Keratinocyte (primary cell): Measurements from ENCODE around the gene GPX4. TPM values are rescaled to one million over a fixed set of nuclear protein-coding genes. Genes with fewer than 3 reads are reported as not detected.

Source experiments
- DNase-seq: peaks from one replicate; pipeline ENCODE4 v3.0.0-alpha.2; 2011; ENCODE audit warnings: low read depth, missing footprints, low spot score
- FAIRE-seq: peaks from 2 replicates; lab custom pipeline; 2011; peaks lifted over from hg19 to GRCh38; lab: Jason Lieb, UNC
- H2AFZ ChIP-seq: 2 replicates; pipeline ENCODE4 v1.6.0; 2012; ENCODE audit warnings: low read length, control low read depth, inconsistent platforms; ENCODE audit not compliant: control insufficient read depth
- H3K27ac ChIP-seq: 2 replicates; pipeline ENCODE4 v1.5.1; 2011; ENCODE audit warnings: low read length; ENCODE audit not compliant: control insufficient read depth, insufficient read depth
- H3K27me3 ChIP-seq: 3 replicates; pipeline ENCODE4 v1.6.0; 2011; ENCODE audit warnings: low read length; ENCODE audit not compliant: control insufficient read depth, insufficient read depth; ENCODE audit errors: extremely low read depth
- H3K36me3 ChIP-seq, 2 experiments: 2 replicates in 1 of 2; 3 replicates in 1 of 2; pipeline ENCODE4 v1.5.1; 2011; ENCODE audit warnings: low read length in 2 of 2, mild to moderate bottlenecking in 1 of 2; ENCODE audit not compliant: control insufficient read depth in 2 of 2, insufficient read depth in 2 of 2; ENCODE audit errors: extremely low read depth in 1 of 2
- H3K4me1 ChIP-seq: 3 replicates; pipeline ENCODE4 v1.5.1; 2011; ENCODE audit warnings: low read length; ENCODE audit not compliant: control insufficient read depth, insufficient read depth; ENCODE audit errors: extremely low read depth
- H3K4me2 ChIP-seq: 3 replicates; pipeline ENCODE4 v1.6.0; 2011; ENCODE audit warnings: low read depth, low read length; ENCODE audit not compliant: control insufficient read depth, insufficient read depth; ENCODE audit errors: extremely low read depth
- H3K4me3 ChIP-seq, 3 experiments: fragments of 200-600 bp in 1 of 3; sonication (generic) in 1 of 3; 2 replicates in 2 of 3; 3 replicates in 1 of 3; pipeline ENCODE4 v1.5.1; 2011 to 2016; ENCODE audit warnings: low read length in 3 of 3, mild to moderate bottlenecking in 3 of 3, control low read depth in 2 of 3, inconsistent platforms in 1 of 3, low read depth in 1 of 3, mixed read lengths in 1 of 3, mixed run types in 1 of 3, moderate library complexity in 1 of 3; ENCODE audit not compliant: control insufficient read depth in 2 of 3, insufficient read depth in 2 of 3; ENCODE audit errors: extremely low read depth in 1 of 3
- H3K79me2 ChIP-seq: 2 replicates; pipeline ENCODE4 v1.6.0; 2012; ENCODE audit warnings: low read length; ENCODE audit not compliant: control insufficient read depth, insufficient read depth
- H3K9ac ChIP-seq: 3 replicates; pipeline ENCODE4 v1.6.0; 2011; ENCODE audit warnings: low read length; ENCODE audit not compliant: control insufficient read depth, insufficient read depth; ENCODE audit errors: extremely low read depth
- H3K9me1 ChIP-seq: 3 replicates; pipeline ENCODE4 v1.6.0; 2011; ENCODE audit warnings: low read length; ENCODE audit not compliant: control insufficient read depth, insufficient read depth; ENCODE audit errors: extremely low read depth
- H3K9me3 ChIP-seq: 2 replicates; pipeline ENCODE4 v1.5.1; 2012; ENCODE audit warnings: low read depth, low read length; ENCODE audit not compliant: control insufficient read depth
- H4K20me1 ChIP-seq: 3 replicates; pipeline ENCODE4 v1.6.0; 2011; ENCODE audit warnings: low read length; ENCODE audit not compliant: control insufficient read depth, insufficient read depth; ENCODE audit errors: extremely low read depth
- CTCF ChIP-seq, 3 experiments: IDR thresholded peaks in 1 of 3; conservative IDR thresholded peaks in 1 of 3; optimal IDR thresholded peaks in 1 of 3; 2 replicates in 2 of 3; 3 replicates in 1 of 3; pipeline versions ENCODE3 to v1.5.1; 2011; ENCODE audit warnings: low read length in 3 of 3, mild to moderate bottlenecking in 3 of 3, moderate library complexity in 2 of 3, control low read depth in 1 of 3, inconsistent platforms in 1 of 3; ENCODE audit not compliant: insufficient read depth in 2 of 3; ENCODE audit errors: extremely low read depth in 1 of 3
- EZH2 ChIP-seq: IDR thresholded peaks from one replicate; pipeline ENCODE4 v1.6.1; 2012; ENCODE audit warnings: inconsistent platforms, mild to moderate bottlenecking, low read length, moderate library complexity
- dilution Hi-C: fragments of 300-500 bp; cut with MboI; formaldehyde crosslinking; loops from one replicate; pipeline ENCODE4 v1.7.0; 2020; ENCODE audit warnings: low sequenced_read_pairs; ENCODE audit not compliant: extremely low pct_ligation_motif_present
- polyA plus RNA-seq, 5 experiments: library from polyadenylated mRNA; depleted of rRNA in 3 of 5; stranded (reverse) in 3 of 5; stranded (forward) in 1 of 5; unstranded in 1 of 5; fragments of >200 nt; gene quantifications; 1 replicate in 1 of 5; 2 replicates in 3 of 5; 3 replicates in 1 of 5; pipeline versions ENCODE4 v1.2.1 to v1.2.3, GENCODE V29; 2011 to 2012; ENCODE audit warnings: missing spikeins in 2 of 5, low read depth in 1 of 5, low replicate concordance in 1 of 5

Gene GPX4
- polyA plus RNA-seq, 1 donor (not counting 4 experiments of a cell fraction or from before 2014, with no cell fraction given): 193 TPM

GRCh38 chr19:1073956-1074517, 29.8 kb upstream of the GPX4 start:
- FAIRE-seq: no peak
- H4K20me1 ChIP-seq: no peaks in the 10 kb centered on the region
- no peaks in the 10 kb centered on the region for H3K9me1 ChIP-seq
- H3K9me3 ChIP-seq: no peaks in the 10 kb centered on the region
- peaks cover 9% of the 10 kb centered on the region for H3K4me1 ChIP-seq
- no peak overlapping the region for H3K9ac ChIP-seq
- dilution Hi-C loops: no loop called here
- no peak overlapping the region for H2AFZ ChIP-seq
- peak overlapping the region in 1 of 3 experiments; percentile 22 for H3K4me3 ChIP-seq
- no peak for DNase-seq
- H3K27me3 ChIP-seq: peaks cover 16% of the 10 kb centered on the region
- H3K4me2 ChIP-seq: peak overlapping the region; percentile 10
- no peaks in the 10 kb centered on the region for H3K79me2 ChIP-seq
- TF ChIP-seq EZH2 (no peak), CTCF (optimal IDR thresholded peaks at IDR 0.05 in 1 of 3, IDR thresholded peaks at IDR 0.05 in 1 of 3, conservative IDR thresholded peaks at IDR 0.05 in 1 of 3; ENCODE audit: extremely low read depth in 1 of 3, insufficient read depth in 2 of 3, low read length in 3 of 3) (no peak)
- H3K27ac ChIP-seq: no peak overlapping the region
- no peaks in the 10 kb centered on the region for H3K36me3 ChIP-seq

- Histone ChIP-seq H3K9me1 (no peaks in the 10 kb centered on the region), H3K27me3 (peaks cover 12% of the 10 kb centered on the region), H3K4me2 (peak overlapping the region; percentile 64), H3K4me1 (peaks cover 9% of the 10 kb centered on the region), H3K79me2 (no peaks in the 10 kb centered on the region), H3K36me3 (no peaks in the 10 kb centered on the region), H3K9ac (peak overlapping the region; percentile 33), H2AFZ (peak overlapping the region; percentile 46), H3K9me3 (no peaks in the 10 kb centered on the region), H3K4me3 (peak overlapping the region in 2 of 3 experiments; percentile 33 to 57), H3K27ac (no peak overlapping the region), H4K20me1 (no peaks in the 10 kb centered on the region)
- DNase-seq: no peak
- FAIRE-seq: no peak
- dilution Hi-C loops: no loop called here
- no peak for TF ChIP-seq EZH2
- no peak for TF ChIP-seq CTCF (optimal IDR thresholded peaks at IDR 0.05 in 1 of 3, IDR thresholded peaks at IDR 0.05 in 1 of 3, conservative IDR thresholded peaks at IDR 0.05 in 1 of 3; ENCODE audit: extremely low read depth in 1 of 3, insufficient read depth in 2 of 3, low read length in 3 of 3)
Observed at GRCh38 chr19:1074544-1075283, 29.1 kb upstream of the GPX4 start.
